Esophagus squamous epithelium (tissue), 5 donors: ENCODE measurements around the gene CACNA1B. TPM values are rescaled to one million over a fixed set of nuclear protein-coding genes. Genes with fewer than 3 reads are reported as not detected.

Experiments
- DNase-seq: peaks from one replicate; lab custom pipeline; 2025; lab: John Stamatoyannopoulos, UW
- H3K27ac ChIP-seq, 4 donors: fragments of 200-600 bp; sonication (generic); one replicate each; pipeline ENCODE4 v1.5.1; 2016 to 2019; ENCODE audit warnings: mild to moderate bottlenecking in 1 of 4
- H3K27me3 ChIP-seq, 4 donors: fragments of 200-600 bp; sonication (generic); 1 replicate in 3 of 4; 2 replicates in 1 of 4; pipeline versions ENCODE4 v1.5.1 to v1.6.0; 2017 to 2021; ENCODE audit warnings: antibody characterized with exemption in 1 of 4
- H3K36me3 ChIP-seq, 3 donors: fragments of 200-600 bp; sonication (generic); one replicate each; pipeline ENCODE4 v1.5.1; 2016 to 2019
- H3K4me1 ChIP-seq, 3 donors: fragments of 200-600 bp; sonication (generic); one replicate each; pipeline ENCODE4 v1.5.1; 2017 to 2019
- H3K4me3 ChIP-seq, 4 donors: fragments of 200-600 bp; sonication (generic); 1 replicate in 3 of 4; 2 replicates in 1 of 4; pipeline ENCODE4 v1.5.1; 2016 to 2019; ENCODE audit warnings: mild to moderate bottlenecking in 2 of 4, moderate library complexity in 1 of 4
- H3K9me3 ChIP-seq, 3 donors: fragments of 200-600 bp; sonication (generic); one replicate each; pipeline ENCODE4 v1.5.1; 2016 to 2019
- POLR2A ChIP-seq, 4 donors: fragments of 450-650 bp; IDR thresholded peaks; one replicate each; pipeline ENCODE4 v1.6.1; 2017; ENCODE audit warnings: antibody characterized with exemption in 4 of 4, mild to moderate bottlenecking in 4 of 4, moderate library complexity in 3 of 4
- WGBS, 2 donors: methylation state at CpG; one replicate each; pipeline ENCODE4 v1.1.5; 2018; 5-methylcytosine and 5-hydroxymethylcytosine counted together
- intact Hi-C: fragments of 100-400 bp; cut with DNase I; formaldehyde crosslinking; loops from one replicate; pipeline ENCODE4 v1.15.0; 2022
- total RNA-seq, 4 donors: library from RNA; depleted of rRNA; stranded (reverse); fragments of >200 nt; gene quantifications; one replicate each; pipeline ENCODE4 v1.1.0, GENCODE V29; 2016
- TF ChIP-seq, protein P1 (sequence below), 6 experiments: fragments of 450-650 bp in 4 of 6; fragments of 200-600 bp in 2 of 6; sonication (generic) in 2 of 6; IDR thresholded peaks; one replicate each; pipeline ENCODE4 v1.5.1; 2016 to 2019; ENCODE audit warnings: antibody characterized with exemption in 6 of 6, mild to moderate bottlenecking in 4 of 6, moderate library complexity in 4 of 6
- donor health status: DM: yes; HTN: yes; CAD: no.

Gene CACNA1B
- total RNA-seq, 4 donors from 2014 or later = not detected

DNA sequence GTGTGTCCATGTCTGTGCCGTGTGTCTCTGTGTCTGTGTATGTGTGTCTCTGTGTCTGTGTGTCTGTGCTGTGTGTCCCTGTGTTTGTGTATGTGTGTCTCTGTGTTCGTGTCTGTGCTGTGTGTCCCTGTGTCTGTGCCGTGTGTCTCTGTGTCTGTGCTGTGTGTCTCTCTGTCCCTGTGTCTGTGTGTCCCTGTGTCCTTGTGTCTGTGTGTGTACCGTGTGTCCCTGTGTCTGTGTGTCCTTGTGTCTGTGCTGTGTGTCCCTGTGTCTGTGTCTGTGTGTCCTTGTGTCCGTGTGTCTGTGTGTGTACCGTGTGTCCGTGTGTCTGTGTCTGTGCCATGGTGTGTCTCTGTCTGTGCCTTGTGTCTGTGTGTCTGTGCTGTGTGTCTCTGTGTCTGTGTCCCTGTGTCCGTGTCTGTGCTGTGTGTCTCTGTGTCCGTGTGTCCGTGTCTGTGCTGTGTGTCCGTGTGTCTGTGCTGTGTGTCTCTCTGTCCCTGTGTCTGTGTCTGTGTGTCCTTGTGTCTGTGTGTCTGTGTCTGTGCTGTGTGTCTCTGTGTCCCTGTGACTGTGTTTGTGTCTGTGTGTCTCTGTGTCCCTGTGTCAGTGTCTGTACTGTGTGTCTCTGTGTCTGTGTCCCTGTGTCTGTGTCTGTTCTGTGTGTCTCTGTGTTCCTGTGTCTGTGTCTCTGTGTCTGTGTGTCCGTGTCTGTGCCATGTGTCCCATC is 23.2 kb downstream of the CACNA1B start:
- no peaks in the 10 kb centered on the region for H3K4me1 ChIP-seq
- H3K9me3 ChIP-seq = peaks cover 0 to 6% (median 0%) of the 10 kb centered on the region in 3 donors
- TF ChIP-seq, protein P1, sequence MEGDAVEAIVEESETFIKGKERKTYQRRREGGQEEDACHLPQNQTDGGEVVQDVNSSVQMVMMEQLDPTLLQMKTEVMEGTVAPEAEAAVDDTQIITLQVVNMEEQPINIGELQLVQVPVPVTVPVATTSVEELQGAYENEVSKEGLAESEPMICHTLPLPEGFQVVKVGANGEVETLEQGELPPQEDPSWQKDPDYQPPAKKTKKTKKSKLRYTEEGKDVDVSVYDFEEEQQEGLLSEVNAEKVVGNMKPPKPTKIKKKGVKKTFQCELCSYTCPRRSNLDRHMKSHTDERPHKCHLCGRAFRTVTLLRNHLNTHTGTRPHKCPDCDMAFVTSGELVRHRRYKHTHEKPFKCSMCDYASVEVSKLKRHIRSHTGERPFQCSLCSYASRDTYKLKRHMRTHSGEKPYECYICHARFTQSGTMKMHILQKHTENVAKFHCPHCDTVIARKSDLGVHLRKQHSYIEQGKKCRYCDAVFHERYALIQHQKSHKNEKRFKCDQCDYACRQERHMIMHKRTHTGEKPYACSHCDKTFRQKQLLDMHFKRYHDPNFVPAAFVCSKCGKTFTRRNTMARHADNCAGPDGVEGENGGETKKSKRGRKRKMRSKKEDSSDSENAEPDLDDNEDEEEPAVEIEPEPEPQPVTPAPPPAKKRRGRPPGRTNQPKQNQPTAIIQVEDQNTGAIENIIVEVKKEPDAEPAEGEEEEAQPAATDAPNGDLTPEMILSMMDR (IDR thresholded peaks at IDR 0.05) = no peak
- TF ChIP-seq POLR2A (IDR thresholded peaks at IDR 0.05) = no peak
- WGBS, 2 donors = 80 to 83% methylated on average over 7 to 11 of the region's 12 CpGs
- H3K4me3 ChIP-seq = no peak overlapping the region
- no peak for DNase-seq
- H3K27ac ChIP-seq = no peak overlapping the region
- no peaks in the 10 kb centered on the region for H3K36me3 ChIP-seq
- intact Hi-C loops = no loop called here
- peaks cover 0 to 21% (median 1%) of the 10 kb centered on the region in 4 donors for H3K27me3 ChIP-seq

DNA sequence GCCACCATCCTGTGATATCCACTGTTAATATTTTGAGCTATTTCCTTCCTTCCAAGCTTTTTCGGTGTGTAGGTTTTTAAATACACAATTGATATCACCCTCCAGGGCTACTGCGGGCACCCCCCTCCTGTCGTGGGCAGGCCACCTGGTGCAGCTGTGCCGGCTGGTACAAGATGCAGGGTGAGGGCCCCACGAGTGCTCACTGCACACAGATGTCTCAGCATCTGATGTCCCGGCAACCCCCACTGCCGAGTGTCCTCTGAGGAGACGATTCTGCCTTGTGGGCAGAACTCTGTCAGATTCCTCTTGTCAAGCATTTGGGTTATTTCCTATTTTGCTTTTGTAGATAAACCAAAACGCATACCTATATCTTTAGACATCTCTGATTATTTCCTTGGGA is 25.1 kb downstream of the CACNA1B start:
- intact Hi-C loops = no loop called here
- H3K4me3 ChIP-seq = no peak overlapping the region
- H3K4me1 ChIP-seq = no peaks in the 10 kb centered on the region
- H3K36me3 ChIP-seq = no peaks in the 10 kb centered on the region
- H3K27ac ChIP-seq = no peak overlapping the region
- no peak for DNase-seq
- TF ChIP-seq, protein P1 (IDR thresholded peaks at IDR 0.05) = no peak
- no peak for TF ChIP-seq POLR2A (IDR thresholded peaks at IDR 0.05)
- H3K9me3 ChIP-seq = peaks cover 0 to 6% (median 0%) of the 10 kb centered on the region in 3 donors
- peaks cover 0 to 30% (median 1%) of the 10 kb centered on the region in 4 donors for H3K27me3 ChIP-seq
- 62 to 70% methylated on average over 7 to 9 of the region's 9 CpGs for WGBS, 2 donors

DNA sequence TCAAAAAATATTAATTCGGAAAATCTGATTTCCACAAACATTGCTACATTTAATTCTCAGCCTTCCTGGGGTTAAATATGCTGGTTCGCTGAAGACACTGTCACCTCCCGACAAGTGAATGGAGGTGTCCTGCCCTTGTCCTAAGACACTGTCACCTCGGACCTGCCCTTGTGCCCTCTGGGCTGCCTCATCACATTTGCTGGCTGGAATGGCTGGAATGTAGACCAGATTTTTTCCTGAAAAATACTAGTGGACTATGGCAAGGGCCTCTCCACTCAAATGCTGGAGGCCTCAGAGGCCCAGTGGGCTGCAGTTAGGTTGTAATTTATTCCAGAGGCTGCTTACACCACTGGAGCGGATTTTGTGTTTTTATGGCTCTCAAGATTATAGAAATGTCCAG is 28.2 kb downstream of the CACNA1B start:
- intact Hi-C loops = no loop called here
- H3K4me1 ChIP-seq = no peaks in the 10 kb centered on the region
- no peaks in the 10 kb centered on the region for H3K36me3 ChIP-seq
- WGBS, 2 donors = 64 to 76% methylated on average over 5 of the region's 5 CpGs
- DNase-seq = no peak
- H3K27ac ChIP-seq = no peak overlapping the region
- H3K4me3 ChIP-seq = no peak overlapping the region
- H3K27me3 ChIP-seq = peaks cover 0 to 38% (median 1%) of the 10 kb centered on the region in 4 donors
- peaks cover 0 to 6% (median 0%) of the 10 kb centered on the region in 3 donors for H3K9me3 ChIP-seq
- TF ChIP-seq POLR2A (IDR thresholded peaks at IDR 0.05) = no peak
- TF ChIP-seq, protein P1 (IDR thresholded peaks at IDR 0.05) = no peak

DNA sequence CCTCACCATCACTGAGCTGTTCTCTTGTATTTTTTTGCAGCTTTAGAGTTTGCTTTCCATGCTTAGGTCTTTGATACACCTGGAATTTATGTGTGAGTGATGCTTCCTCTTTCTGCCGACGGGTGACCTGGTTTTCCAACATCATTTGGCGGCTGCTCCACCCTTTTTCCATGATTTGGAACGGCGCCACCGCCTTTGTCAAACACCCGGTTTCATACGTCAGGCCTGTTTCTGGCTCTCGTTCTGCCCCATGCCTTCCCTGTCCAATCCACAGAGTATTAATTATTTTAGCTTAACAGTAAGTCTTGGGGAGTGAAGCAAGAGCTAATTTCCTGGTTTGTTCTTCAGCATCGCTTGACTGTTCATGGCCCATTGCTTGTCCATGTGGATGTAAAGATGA is 30.2 kb downstream of the CACNA1B start:
- no peak overlapping the region for H3K27ac ChIP-seq
- H3K9me3 ChIP-seq = no peaks in the 10 kb centered on the region
- H3K4me3 ChIP-seq = no peak overlapping the region
- intact Hi-C loops = no loop called here
- no peaks in the 10 kb centered on the region for H3K4me1 ChIP-seq
- TF ChIP-seq, protein P1 (IDR thresholded peaks at IDR 0.05) = no peak
- TF ChIP-seq POLR2A (IDR thresholded peaks at IDR 0.05) = no peak
- H3K27me3 ChIP-seq = peaks cover 0 to 43% (median 0%) of the 10 kb centered on the region in 4 donors
- no peak for DNase-seq
- 48 to 50% methylated on average over 10 of the region's 10 CpGs for WGBS, 2 donors
- H3K36me3 ChIP-seq = no peaks in the 10 kb centered on the region

DNA sequence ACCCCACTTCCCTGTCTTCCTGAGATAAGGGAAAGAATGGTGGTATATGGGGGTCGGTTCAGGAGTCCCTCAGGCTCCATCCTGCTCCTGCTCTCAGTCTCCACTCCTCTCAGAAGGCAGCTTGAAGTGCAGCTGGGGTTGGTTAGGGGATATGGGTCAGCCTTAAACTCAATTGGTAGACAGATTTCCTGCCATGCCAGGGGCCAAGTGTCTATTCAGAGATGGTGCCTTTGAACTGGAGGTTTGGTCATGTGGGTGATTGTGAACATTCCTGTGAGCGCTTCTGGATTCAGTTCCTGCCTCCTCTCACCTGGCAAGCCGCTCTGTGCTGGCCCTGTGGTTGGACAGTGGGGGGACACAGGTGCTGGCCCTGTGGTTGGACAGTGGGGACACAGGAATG is 35.1 kb downstream of the CACNA1B start:
- WGBS, 2 donors = 46 to 73% methylated on average over 1 to 3 of the region's 3 CpGs
- no peaks in the 10 kb centered on the region for H3K36me3 ChIP-seq
- no peak overlapping the region for H3K27ac ChIP-seq
- intact Hi-C loops = no loop called here
- peaks cover 0 to 56% (median 0%) of the 10 kb centered on the region in 4 donors for H3K27me3 ChIP-seq
- H3K4me1 ChIP-seq = no peaks in the 10 kb centered on the region
- H3K9me3 ChIP-seq = no peaks in the 10 kb centered on the region
- no peak for DNase-seq
- no peak overlapping the region for H3K4me3 ChIP-seq
- no peak for TF ChIP-seq POLR2A (IDR thresholded peaks at IDR 0.05)
- TF ChIP-seq, protein P1 (IDR thresholded peaks at IDR 0.05) = no peak
